Esophagus muscularis mucosa (tissue), 4 donors: ENCODE data around the gene PACSIN1. TPM values are rescaled to one million over a fixed set of nuclear protein-coding genes. Genes with fewer than 3 reads are reported as not detected.

Source experiments
- DNase-seq: peaks from one replicate; pipeline ENCODE4 v3.0.0-alpha.2; 2017; ENCODE audit errors: extremely low spot score
- H3K27ac ChIP-seq, 4 donors: fragments of 200-600 bp; sonication (generic); replicated peaks in 1 of 4; 1 replicate in 3 of 4; 2 replicates in 1 of 4; pipeline ENCODE4 v1.5.1; 2016 to 2019; ENCODE audit warnings: mild to moderate bottlenecking in 1 of 4
- H3K27me3 ChIP-seq, 4 donors: fragments of 200-600 bp; sonication (generic); one replicate each; pipeline versions ENCODE4 v1.5.1 to v1.6.0; 2016 to 2019
- H3K36me3 ChIP-seq, 4 donors: fragments of 200-600 bp; sonication (generic); one replicate each; pipeline ENCODE4 v1.5.1; 2016 to 2019
- H3K4me1 ChIP-seq, 4 donors: fragments of 200-600 bp; sonication (generic); one replicate each; pipeline ENCODE4 v1.5.1; 2016 to 2019
- H3K4me3 ChIP-seq, 4 donors: fragments of 200-600 bp; sonication (generic); 1 replicate in 2 of 4; 2 replicates in 2 of 4; pipeline ENCODE4 v1.5.1; 2016 to 2019; ENCODE audit warnings: mild to moderate bottlenecking in 4 of 4, moderate library complexity in 1 of 4
- H3K9me3 ChIP-seq, 4 donors: fragments of 200-600 bp; sonication (generic); 1 replicate in 3 of 4; 2 replicates in 1 of 4; pipeline ENCODE4 v1.5.1; 2016 to 2019
- EP300 ChIP-seq: sonication (generic); formaldehyde crosslinking; IDR thresholded peaks from one replicate; pipeline ENCODE4 v1.6.1; 2017; ENCODE audit warnings: antibody characterized with exemption
- POLR2A ChIP-seq: fragments of 450-650 bp; IDR thresholded peaks from one replicate; pipeline ENCODE4 v1.6.1; 2017; ENCODE audit warnings: antibody characterized with exemption, moderate library complexity, mild to moderate bottlenecking, low read depth
- POLR2AphosphoS5 ChIP-seq, 2 donors: sonication (generic); formaldehyde crosslinking; IDR thresholded peaks; one replicate each; pipeline ENCODE4 v1.6.1; 2017; ENCODE audit warnings: antibody characterized with exemption in 2 of 2
- WGBS: methylation state at CpG from one replicate; pipeline ENCODE4 v1.1.5; 2018; 5-methylcytosine and 5-hydroxymethylcytosine counted together
- intact Hi-C: fragments of 100-400 bp; cut with DNase I; formaldehyde crosslinking; loops from one replicate; pipeline ENCODE4 v1.15.1; 2023
- total RNA-seq, 4 donors: library from RNA; depleted of rRNA; stranded (reverse); fragments of >200 nt; gene quantifications; one replicate each; pipeline versions ENCODE4 v1.1.0 to v1.2.1, GENCODE V29; 2016
- TF ChIP-seq, protein P1 (sequence below), 3 experiments: fragments of 200-600 bp in 2 of 3; fragments of 450-650 bp in 1 of 3; sonication (generic) in 2 of 3; IDR thresholded peaks; one replicate each; pipeline ENCODE4 v1.5.1; 2017 to 2019; ENCODE audit warnings: antibody characterized with exemption in 3 of 3, mild to moderate bottlenecking in 2 of 3, moderate library complexity in 1 of 3

PACSIN1 gene
- total RNA-seq, 4 donors from 2014 or later: 0.42 to 2.3 (median 1.7) TPM

DNA sequence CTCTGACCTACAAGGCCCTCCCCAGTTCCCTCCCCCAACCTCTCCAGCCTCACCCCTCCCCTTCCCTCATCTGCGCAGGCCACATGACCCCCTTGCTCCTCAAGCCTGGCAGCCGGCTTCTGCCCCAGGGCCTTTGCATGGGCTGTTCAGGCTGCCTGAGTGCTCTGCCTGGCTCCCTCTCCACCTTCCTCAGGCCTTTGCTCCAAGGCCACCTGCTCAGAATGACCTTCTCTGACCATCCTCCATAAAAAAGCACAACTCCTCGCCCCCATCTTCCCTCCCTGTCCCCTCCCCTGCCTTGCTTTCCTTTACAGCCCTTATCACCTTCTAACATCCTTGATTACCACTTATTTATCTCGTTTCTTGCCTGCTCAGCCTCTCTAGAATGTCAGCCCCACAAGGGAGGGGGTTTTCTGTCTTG lies 51.6 kb downstream of the PACSIN1 start:
- peaks cover 0 to 9% (median 9%) of the 10 kb centered on the region in 4 donors for H3K4me1 ChIP-seq
- WGBS: 84% methylated on average over 4 of the region's 4 CpGs
- no peaks in the 10 kb centered on the region for H3K9me3 ChIP-seq
- no peak overlapping the region for H3K27ac ChIP-seq
- no peaks in the 10 kb centered on the region for H3K36me3 ChIP-seq
- DNase-seq: no peak
- no peak for TF ChIP-seq EP300
- H3K27me3 ChIP-seq: peaks cover 0 to 35% (median 0%) of the 10 kb centered on the region in 4 donors
- intact Hi-C loops: no loop called here
- H3K4me3 ChIP-seq: no peak overlapping the region

DNA sequence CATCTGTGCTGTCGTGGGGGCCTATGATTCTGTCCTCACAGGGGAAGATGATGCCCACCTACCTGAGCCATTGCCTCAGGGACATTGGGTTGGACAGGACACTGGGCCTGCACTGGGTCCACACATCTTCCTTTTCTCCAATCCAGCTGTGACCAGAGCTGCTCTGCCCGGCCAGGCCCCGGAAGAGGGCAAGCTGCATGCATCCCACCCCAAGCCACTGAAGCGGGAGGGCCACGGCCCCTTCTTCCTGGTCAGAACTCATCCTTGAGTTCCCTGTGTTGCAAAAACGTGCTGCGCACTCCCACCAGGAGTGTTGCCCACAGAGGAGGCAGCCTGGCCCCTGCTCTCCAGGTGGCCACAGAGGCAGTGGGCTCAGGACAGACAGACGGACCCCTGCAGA lies 52.1 kb downstream of the PACSIN1 start:
- peaks cover 0 to 9% (median 9%) of the 10 kb centered on the region in 4 donors for H3K4me1 ChIP-seq
- intact Hi-C loops: no loop called here
- no peak for TF ChIP-seq EP300
- TF ChIP-seq POLR2AphosphoS5 (IDR thresholded peaks at IDR 0.05): no peak
- H3K9me3 ChIP-seq: no peaks in the 10 kb centered on the region
- H3K27ac ChIP-seq: no peak overlapping the region
- H3K4me3 ChIP-seq: no peak overlapping the region
- DNase-seq: no peak
- peaks cover 0 to 35% (median 0%) of the 10 kb centered on the region in 4 donors for H3K27me3 ChIP-seq
- WGBS: 89% methylated on average over 5 of the region's 8 CpGs
- H3K36me3 ChIP-seq: no peaks in the 10 kb centered on the region

DNA sequence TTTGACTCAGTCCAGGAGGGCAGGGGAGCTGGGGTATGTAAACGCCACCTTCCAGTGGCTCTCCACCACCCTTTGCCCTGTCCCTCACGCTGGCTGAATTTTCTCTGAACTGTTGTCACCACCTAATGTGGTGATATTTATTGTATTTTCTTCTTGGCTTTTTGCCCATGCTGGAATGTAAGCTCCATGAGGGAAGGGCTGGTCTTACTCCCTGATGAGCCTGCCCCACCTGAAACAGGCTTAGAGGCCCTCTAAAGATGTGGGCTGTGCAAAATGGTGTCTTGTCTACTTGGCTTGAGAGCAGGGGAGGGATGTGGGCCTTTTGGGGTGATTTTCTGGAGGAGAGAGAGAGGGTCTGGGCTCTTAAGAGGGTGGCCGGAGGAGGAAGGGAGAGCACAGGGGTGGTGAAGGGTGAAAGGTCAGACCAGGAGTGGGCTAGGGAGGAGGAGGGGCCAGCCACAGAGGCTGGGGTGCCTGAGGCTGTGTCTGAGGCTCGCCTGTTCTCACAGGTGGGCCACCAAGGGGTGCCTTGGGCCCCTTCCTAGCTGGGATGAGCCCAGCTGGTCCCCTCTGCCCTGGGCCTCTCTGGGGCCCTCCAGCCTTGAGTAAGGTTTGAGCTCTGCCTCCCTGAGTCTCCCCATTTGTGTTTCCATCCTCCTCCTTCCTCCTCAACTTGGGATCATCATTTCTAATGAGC lies 52.9 kb downstream of the PACSIN1 start:
- Histone ChIP-seq H3K27me3 (peaks cover 0 to 35% (median 0%) of the 10 kb centered on the region in 4 donors), H3K36me3 (no peaks in the 10 kb centered on the region), H3K4me3 (no peak overlapping the region), H3K9me3 (no peaks in the 10 kb centered on the region), H3K27ac (no peak overlapping the region), H3K4me1 (peaks cover 0 to 9% (median 9%) of the 10 kb centered on the region in 4 donors)
- intact Hi-C loops: no loop called here
- TF ChIP-seq EP300 (no peak), POLR2A (no peak), POLR2AphosphoS5 (IDR thresholded peaks at IDR 0.05) (no peak)
- TF ChIP-seq, protein P1, sequence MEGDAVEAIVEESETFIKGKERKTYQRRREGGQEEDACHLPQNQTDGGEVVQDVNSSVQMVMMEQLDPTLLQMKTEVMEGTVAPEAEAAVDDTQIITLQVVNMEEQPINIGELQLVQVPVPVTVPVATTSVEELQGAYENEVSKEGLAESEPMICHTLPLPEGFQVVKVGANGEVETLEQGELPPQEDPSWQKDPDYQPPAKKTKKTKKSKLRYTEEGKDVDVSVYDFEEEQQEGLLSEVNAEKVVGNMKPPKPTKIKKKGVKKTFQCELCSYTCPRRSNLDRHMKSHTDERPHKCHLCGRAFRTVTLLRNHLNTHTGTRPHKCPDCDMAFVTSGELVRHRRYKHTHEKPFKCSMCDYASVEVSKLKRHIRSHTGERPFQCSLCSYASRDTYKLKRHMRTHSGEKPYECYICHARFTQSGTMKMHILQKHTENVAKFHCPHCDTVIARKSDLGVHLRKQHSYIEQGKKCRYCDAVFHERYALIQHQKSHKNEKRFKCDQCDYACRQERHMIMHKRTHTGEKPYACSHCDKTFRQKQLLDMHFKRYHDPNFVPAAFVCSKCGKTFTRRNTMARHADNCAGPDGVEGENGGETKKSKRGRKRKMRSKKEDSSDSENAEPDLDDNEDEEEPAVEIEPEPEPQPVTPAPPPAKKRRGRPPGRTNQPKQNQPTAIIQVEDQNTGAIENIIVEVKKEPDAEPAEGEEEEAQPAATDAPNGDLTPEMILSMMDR (IDR thresholded peaks at IDR 0.05): no peak
- WGBS: 94% methylated on average over 4 of the region's 4 CpGs
- DNase-seq: no peak

DNA sequence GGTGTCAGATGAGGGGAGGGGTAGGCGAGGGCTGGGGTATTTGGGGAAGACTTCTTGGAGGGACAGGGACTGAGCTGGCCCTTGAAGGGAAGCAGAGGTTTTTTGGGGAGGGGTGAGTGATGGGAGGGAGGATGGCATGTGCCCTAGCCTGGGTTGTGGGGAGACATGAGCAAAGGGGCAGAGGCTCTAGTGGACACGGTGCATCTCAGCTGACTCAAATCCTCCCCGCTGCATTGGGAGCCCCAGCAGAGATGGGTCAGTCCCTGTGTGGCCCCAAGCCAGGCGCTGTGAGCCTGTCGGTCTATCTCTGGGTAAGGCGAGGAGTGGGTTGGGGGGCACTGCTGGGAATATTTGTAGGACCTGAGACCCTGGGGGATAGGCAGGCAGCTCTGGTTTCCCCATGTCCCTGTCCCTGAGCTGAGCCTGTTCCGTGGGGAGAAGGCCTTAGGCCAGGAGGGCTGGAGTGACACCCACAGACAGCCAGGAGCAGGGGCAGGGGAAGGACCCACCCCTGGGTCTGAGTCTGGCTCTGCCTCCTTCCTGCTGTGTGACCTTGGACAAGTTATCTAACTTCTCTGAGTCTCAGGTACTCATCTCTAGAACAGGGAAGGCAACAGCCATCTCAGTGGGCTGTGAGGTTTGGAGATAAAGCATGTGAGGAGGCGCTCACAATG lies 54.2 kb downstream of the PACSIN1 start:
- no peaks in the 10 kb centered on the region for H3K9me3 ChIP-seq
- H3K27ac ChIP-seq: no peak overlapping the region
- DNase-seq: no peak
- peaks cover 0 to 3% (median 2%) of the 10 kb centered on the region in 4 donors for H3K4me1 ChIP-seq
- 94% methylated on average over 3 of the region's 8 CpGs for WGBS
- no peak overlapping the region for H3K4me3 ChIP-seq
- TF ChIP-seq EP300 (no peak), POLR2AphosphoS5 (IDR thresholded peaks at IDR 0.05) (no peak), POLR2A (no peak)
- TF ChIP-seq, protein P1 (IDR thresholded peaks at IDR 0.05): no peak
- H3K36me3 ChIP-seq: no peaks in the 10 kb centered on the region
- intact Hi-C loops: no loop called here
- peaks cover 0 to 28% (median 0%) of the 10 kb centered on the region in 4 donors for H3K27me3 ChIP-seq

DNA sequence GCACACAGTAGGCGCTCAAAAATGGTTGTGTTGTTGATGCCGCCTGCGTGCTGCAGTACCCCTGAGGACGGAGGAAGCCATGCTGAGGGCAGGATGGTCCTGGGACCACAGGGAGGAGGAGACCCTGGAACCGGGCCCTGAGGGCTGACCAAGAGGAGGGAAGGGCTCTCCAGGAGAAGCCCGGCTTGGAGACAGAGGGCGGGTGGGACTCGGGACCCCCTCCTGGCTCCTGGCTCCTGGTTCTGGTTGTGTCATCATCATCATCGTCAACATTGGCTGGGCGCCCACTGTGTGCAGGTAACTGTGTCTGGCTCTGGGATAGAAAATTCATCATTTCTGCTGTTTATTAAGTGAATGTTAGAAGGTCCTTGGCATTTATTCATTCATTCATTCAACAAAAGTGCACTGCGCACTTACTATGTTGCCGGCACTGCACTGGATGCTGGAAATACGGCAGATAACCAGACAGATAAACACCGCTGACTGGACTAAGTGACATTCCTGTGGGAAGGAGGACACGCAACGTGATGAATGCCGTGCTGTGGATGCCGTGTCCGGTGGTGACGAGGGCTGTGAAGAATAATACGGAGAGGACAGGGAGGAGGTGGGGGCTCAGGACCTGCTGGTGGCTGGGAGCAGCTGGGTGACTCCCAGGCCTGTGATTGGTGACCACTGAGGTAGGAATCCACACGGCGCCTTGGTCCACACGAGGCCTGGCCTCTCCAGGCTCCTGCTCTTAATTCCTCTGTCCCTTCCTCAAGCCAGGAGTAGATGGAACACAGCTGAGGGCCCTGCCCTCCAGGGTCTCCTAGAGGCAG lies 55.0 kb downstream of the PACSIN1 start:
- intact Hi-C loops: no loop called here
- 89% methylated on average over 21 of the region's 24 CpGs for WGBS
- no peaks in the 10 kb centered on the region for H3K9me3 ChIP-seq
- H3K27me3 ChIP-seq: peaks cover 0 to 21% (median 0%) of the 10 kb centered on the region in 4 donors
- H3K4me3 ChIP-seq: no peak overlapping the region
- peaks cover 0 to under 1% (median 0%) of the 10 kb centered on the region in 4 donors for H3K4me1 ChIP-seq
- no peak for DNase-seq
- H3K27ac ChIP-seq: no peak overlapping the region
- no peaks in the 10 kb centered on the region for H3K36me3 ChIP-seq
- TF ChIP-seq POLR2A: no peak
- TF ChIP-seq, protein P1 (IDR thresholded peaks at IDR 0.05): no peak
